ENCODE data around the gene PRKAA1. TPM values are rescaled to one million over a fixed set of nuclear protein-coding genes. Genes with fewer than 3 reads are reported as not detected.

The PRKAA1 gene
- total and polyA plus RNA-seq, 2 of the 13 experiments (the other 11 are each of a cell fraction or from before 2014, with no cell fraction given), result 36.6 to 58.0 TPM

DNA sequence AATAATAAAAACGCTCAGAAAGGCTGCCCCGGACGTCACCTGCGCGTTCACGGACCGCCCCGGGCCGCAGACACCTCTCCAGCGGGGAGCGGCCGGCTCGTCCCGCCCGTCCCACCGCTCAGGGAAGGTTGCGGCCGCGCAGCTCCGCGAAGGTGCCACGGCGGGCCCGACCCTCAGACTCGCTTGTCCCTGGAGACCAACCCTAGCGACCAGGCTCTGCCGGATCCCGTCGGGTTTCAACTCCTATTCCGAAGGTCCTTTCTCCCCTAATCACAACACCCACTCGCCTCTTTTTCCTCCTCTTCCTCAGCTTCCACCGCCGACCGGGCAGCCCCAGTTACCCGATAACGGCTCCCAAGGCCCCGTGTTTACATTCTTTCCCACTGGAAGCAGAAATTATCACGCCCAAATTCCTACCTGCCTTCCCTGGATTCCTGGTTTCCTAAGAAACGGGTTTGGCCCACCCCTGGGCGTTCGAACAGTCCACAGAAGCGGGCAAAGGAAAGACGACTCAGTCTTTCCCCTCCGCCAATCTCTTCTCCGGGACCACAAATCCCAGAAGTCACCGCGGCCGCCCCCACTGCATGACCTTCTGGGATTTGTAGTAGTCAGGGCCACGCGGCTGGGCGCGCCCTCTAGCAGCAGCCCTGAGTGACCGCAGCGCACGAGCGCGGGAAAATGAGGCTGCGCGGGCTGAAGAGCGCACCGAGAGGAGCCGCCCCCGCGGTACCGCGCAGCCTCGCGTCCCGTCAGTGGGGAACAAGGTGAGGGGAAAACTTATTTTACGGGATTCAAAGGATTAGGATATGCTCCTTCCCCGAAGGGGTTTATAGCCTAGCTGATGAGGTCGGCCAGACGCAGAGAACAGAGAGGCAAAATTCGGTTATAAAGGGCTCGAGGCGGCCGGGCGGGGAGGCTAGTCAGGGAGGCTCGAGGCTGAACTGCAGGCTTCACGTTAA, 42.5 kb downstream of the PRKAA1 start, which contains the start of gene TTC33 (continued):
- TF ChIP-seq SP5 (CRISPR knock-in tag; IDR thresholded peaks at IDR 0.05; ENCODE audit: borderline replicate concordance, low read depth) (peak; percentile 31; the same call in 1 of the 2 replicates), POGZ (CRISPR knock-in tag; IDR thresholded peaks at IDR 0.05) (peak; percentile 89), ZNF24 (IDR thresholded peaks at IDR 0.05) (no peak), BCL6 (CRISPR knock-in tag; IDR thresholded peaks at IDR 0.05) (no peak), HCFC1 (IDR thresholded peaks at IDR 0.05; ENCODE audit: low read depth, low read length) (peak; percentile 97), TGIF2 (CRISPR knock-in tag; IDR thresholded peaks at IDR 0.05) (peak; percentile 65; the same call in 1 of the 2 replicates), ZSCAN30 (CRISPR knock-in tag; IDR thresholded peaks at IDR 0.05) (peak; percentile 74; the same call in 1 of the 2 replicates), SMAD3 (CRISPR knock-in tag; IDR thresholded peaks at IDR 0.05) (peak; percentile 43; the same call in 1 of the 2 replicates), ZNF260 (CRISPR knock-in tag; IDR thresholded peaks at IDR 0.05; ENCODE audit: borderline replicate concordance, low read depth) (no peak), HNRNPUL1 (IDR thresholded peaks at IDR 0.05; ENCODE audit: low read depth, low read length) (no peak), MIER2 (CRISPR knock-in tag; IDR thresholded peaks at IDR 0.05) (peak; percentile 18; the same call in 1 of the 2 replicates), ZNF264 (CRISPR knock-in tag; IDR thresholded peaks at IDR 0.05) (no peak), ZNF703 (CRISPR knock-in tag; IDR thresholded peaks at IDR 0.05; ENCODE audit: borderline replicate concordance) (0 out of 2 replicates have a peak, but pooled peaks have one; percentile 23), TAF1 (CRISPR knock-in tag; IDR thresholded peaks at IDR 0.05) (peak; percentile 49; the same call in 1 of the 2 replicates), ZNF616 (CRISPR knock-in tag; IDR thresholded peaks at IDR 0.05; ENCODE audit: low read depth) (peak; percentile 56; the same call in 1 of the 2 replicates), GFI1 (CRISPR knock-in tag; IDR thresholded peaks at IDR 0.05; ENCODE audit: borderline replicate concordance) (peak; percentile 76), SRSF4 (IDR thresholded peaks at IDR 0.05; ENCODE audit: low read depth, low read length, poor library complexity, severe bottlenecking) (no peak), ZNF749 (CRISPR knock-in tag; IDR thresholded peaks at IDR 0.05; ENCODE audit: borderline replicate concordance) (no peak), ZKSCAN5 (CRISPR knock-in tag; IDR thresholded peaks at IDR 0.05) (no peak), EED (CRISPR knock-in tag; IDR thresholded peaks at IDR 0.05) (0 out of 2 replicates have a peak, but pooled peaks have one; percentile 48), SOX13 (IDR thresholded peaks at IDR 0.05) (no peak), SOX13 (CRISPR knock-in tag; conservative IDR thresholded peaks at IDR 0.05 in 1 of 2, IDR thresholded peaks at IDR 0.05 in 1 of 2) (peak in 1 of 2 experiments; percentile 44; a peak in 2 of 4 replicates)
- TF ChIP-seq, protein P1, sequence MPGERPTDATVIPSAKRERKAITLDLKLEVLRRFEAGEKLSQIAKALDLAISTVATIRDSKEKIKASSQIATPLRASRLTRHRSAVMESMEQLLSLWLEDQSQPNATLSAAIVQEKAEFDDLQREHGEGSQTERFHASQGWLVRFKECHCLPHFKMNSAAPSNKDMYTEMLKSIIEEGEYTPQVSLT (CRISPR knock-in tag; IDR thresholded peaks at IDR 0.05; ENCODE audit: borderline replicate concordance, low read depth), result no peak
- TF ChIP-seq, protein P2, sequence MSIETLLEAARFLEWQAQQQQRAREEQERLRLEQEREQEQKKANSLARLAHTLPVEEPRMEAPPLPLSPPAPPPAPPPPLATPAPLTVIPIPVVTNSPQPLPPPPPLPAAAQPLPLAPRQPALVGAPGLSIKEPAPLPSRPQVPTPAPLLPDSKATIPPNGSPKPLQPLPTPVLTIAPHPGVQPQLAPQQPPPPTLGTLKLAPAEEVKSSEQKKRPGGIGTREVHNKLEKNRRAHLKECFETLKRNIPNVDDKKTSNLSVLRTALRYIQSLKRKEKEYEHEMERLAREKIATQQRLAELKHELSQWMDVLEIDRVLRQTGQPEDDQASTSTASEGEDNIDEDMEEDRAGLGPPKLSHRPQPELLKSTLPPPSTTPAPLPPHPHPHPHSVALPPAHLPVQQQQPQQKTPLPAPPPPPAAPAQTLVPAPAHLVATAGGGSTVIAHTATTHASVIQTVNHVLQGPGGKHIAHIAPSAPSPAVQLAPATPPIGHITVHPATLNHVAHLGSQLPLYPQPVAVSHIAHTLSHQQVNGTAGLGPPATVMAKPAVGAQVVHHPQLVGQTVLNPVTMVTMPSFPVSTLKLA (IDR thresholded peaks at IDR 0.05), result peak; percentile 66
- TF ChIP-seq, protein P3, sequence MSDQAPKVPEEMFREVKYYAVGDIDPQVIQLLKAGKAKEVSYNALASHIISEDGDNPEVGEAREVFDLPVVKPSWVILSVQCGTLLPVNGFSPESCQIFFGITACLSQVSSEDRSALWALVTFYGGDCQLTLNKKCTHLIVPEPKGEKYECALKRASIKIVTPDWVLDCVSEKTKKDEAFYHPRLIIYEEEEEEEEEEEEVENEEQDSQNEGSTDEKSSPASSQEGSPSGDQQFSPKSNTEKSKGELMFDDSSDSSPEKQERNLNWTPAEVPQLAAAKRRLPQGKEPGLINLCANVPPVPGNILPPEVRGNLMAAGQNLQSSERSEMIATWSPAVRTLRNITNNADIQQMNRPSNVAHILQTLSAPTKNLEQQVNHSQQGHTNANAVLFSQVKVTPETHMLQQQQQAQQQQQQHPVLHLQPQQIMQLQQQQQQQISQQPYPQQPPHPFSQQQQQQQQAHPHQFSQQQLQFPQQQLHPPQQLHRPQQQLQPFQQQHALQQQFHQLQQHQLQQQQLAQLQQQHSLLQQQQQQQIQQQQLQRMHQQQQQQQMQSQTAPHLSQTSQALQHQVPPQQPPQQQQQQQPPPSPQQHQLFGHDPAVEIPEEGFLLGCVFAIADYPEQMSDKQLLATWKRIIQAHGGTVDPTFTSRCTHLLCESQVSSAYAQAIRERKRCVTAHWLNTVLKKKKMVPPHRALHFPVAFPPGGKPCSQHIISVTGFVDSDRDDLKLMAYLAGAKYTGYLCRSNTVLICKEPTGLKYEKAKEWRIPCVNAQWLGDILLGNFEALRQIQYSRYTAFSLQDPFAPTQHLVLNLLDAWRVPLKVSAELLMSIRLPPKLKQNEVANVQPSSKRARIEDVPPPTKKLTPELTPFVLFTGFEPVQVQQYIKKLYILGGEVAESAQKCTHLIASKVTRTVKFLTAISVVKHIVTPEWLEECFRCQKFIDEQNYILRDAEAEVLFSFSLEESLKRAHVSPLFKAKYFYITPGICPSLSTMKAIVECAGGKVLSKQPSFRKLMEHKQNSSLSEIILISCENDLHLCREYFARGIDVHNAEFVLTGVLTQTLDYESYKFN (CRISPR knock-in tag; conservative IDR thresholded peaks at IDR 0.05), result peak; percentile 24; the same call in 1 of the 2 replicates

Measured in HepG2 (cell line).